ENCODE data around the gene SLC16A4. TPM values are rescaled to one million over a fixed set of nuclear protein-coding genes. Genes with fewer than 3 reads are reported as not detected.

The SLC16A4 gene
- total RNA-seq, 2 donors from 2014 or later, result 29.8 to 48.5 TPM

- Histone ChIP-seq H3K27ac (no peak overlapping the region), H3K4me3 (no peak overlapping the region), H3K4me1 (ENCODE audit: control insufficient read depth in 1 of 2, low read depth in 2 of 2) (no peaks in the 10 kb centered on the region), H3K27me3 (replicated peaks; ENCODE audit: insufficient read depth) (no peaks in the 10 kb centered on the region), H3K9me3 (no peaks in the 10 kb centered on the region), H3K36me3 (no peaks in the 10 kb centered on the region)
- no peak for TF ChIP-seq CTCF (IDR thresholded peaks at IDR 0.05)
- no peak for DNase-seq (ENCODE audit: low spot score)
- no peak for ATAC-seq (ENCODE audit: insufficient number of reproducible peaks, low FRiP score, low read depth)
These were observed 72.8 kb downstream of the SLC16A4 start for GRCh38 chr1:110318046-110318445.

GRCh38 chr1:110316735-110317134 is 74.1 kb downstream of the SLC16A4 start:
- no peak overlapping the region for H3K27ac ChIP-seq
- H3K9me3 ChIP-seq, result no peaks in the 10 kb centered on the region
- no peak overlapping the region for H3K4me3 ChIP-seq
- ATAC-seq (ENCODE audit: insufficient number of reproducible peaks, low FRiP score, low read depth) (no peak), DNase-seq (ENCODE audit: low spot score) (no peak)
- no peaks in the 10 kb centered on the region for H3K27me3 ChIP-seq (replicated peaks; ENCODE audit: insufficient read depth)
- H3K4me1 ChIP-seq (ENCODE audit: control insufficient read depth in 1 of 2, low read depth in 2 of 2), result peaks cover 0 to 7% of the 10 kb centered on the region in 2 donors
- no peaks in the 10 kb centered on the region for H3K36me3 ChIP-seq
- TF ChIP-seq CTCF (IDR thresholded peaks at IDR 0.05), result no peak

Other genes with a start within 250 kb of the SLC16A4 start
- gene SLC6A17, start 240.5 kb downstream of the SLC16A4 start, total RNA-seq, result under 1 TPM; 0.14 TPM
- gene KCNC4, start 180.7 kb downstream of the SLC16A4 start, total RNA-seq, result 10 to 100 TPM; 12.7 to 17.6 TPM
- gene RBM15, start 51.6 kb downstream of the SLC16A4 start, total RNA-seq, result 10 to 100 TPM; 27.3 to 53.5 TPM
- 10 to 100 TPM; 76.6 to 95.2 TPM for gene LAMTOR5, start 16.7 kb upstream of the SLC16A4 start, total RNA-seq
- under 1 TPM; 0.27 to 0.63 TPM for gene PROK1, start 60.1 kb upstream of the SLC16A4 start, total RNA-seq
- not detected for gene KCNA10, start 128.1 kb upstream of the SLC16A4 start, total RNA-seq
- 1 to 10 TPM; 2.0 to 3.1 TPM for gene KCNA2, start 215.3 kb upstream of the SLC16A4 start, total RNA-seq